BLaER1 treated with 17β-estradiol and CSF1 and Interleukin-3, amounts not matched to agents 10 nM and 100 nM (cell line): ENCODE measurements around the gene STX11.
"Not testable (repeated sequence)": the region's sequence is repeated elsewhere in the genome, so short reads cannot be mapped to it uniquely, and the experiment has no call there.

Source experiments
- H3K27ac ChIP-seq, 11 experiments: shearing (Covaris generic); formaldehyde crosslinking; 2 replicates each; pipeline ENCODE4 v1.8.1; 2022
- H3K27me3 ChIP-seq, 11 experiments: shearing (Covaris generic); formaldehyde crosslinking; 2 replicates each; pipeline ENCODE4 v1.8.1; 2022
- H3K36me3 ChIP-seq, 11 experiments: shearing (Covaris generic); formaldehyde crosslinking; 2 replicates each; pipeline ENCODE4 v1.8.1; 2022
- H3K4me1 ChIP-seq, 10 experiments: shearing (Covaris generic); formaldehyde crosslinking; 2 replicates each; pipeline ENCODE4 v1.8.1; 2022
- H3K4me2 ChIP-seq, 11 experiments: shearing (Covaris generic); formaldehyde crosslinking; 2 replicates each; pipeline ENCODE4 v1.8.1; 2022
- H3K4me3 ChIP-seq, 10 experiments: shearing (Covaris generic); formaldehyde crosslinking; 2 replicates each; pipeline ENCODE4 v1.8.1; 2022
- H3K9ac ChIP-seq, 11 experiments: shearing (Covaris generic); formaldehyde crosslinking; 2 replicates each; pipeline ENCODE4 v1.8.1; 2022
- H3K9me3 ChIP-seq, 11 experiments: shearing (Covaris generic); formaldehyde crosslinking; replicated peaks in 1 of 11; 2 replicates each; pipeline ENCODE4 v1.8.1; 2022
- H4K20me1 ChIP-seq, 11 experiments: shearing (Covaris generic); formaldehyde crosslinking; 2 replicates each; pipeline ENCODE4 v1.8.1; 2022
- Cebpa-rat ChIP-seq, 11 experiments: shearing (Covaris generic); IDR thresholded peaks; 2 replicates each; pipeline ENCODE4 v1.8.1; 2022

STX11 gene

DNA sequence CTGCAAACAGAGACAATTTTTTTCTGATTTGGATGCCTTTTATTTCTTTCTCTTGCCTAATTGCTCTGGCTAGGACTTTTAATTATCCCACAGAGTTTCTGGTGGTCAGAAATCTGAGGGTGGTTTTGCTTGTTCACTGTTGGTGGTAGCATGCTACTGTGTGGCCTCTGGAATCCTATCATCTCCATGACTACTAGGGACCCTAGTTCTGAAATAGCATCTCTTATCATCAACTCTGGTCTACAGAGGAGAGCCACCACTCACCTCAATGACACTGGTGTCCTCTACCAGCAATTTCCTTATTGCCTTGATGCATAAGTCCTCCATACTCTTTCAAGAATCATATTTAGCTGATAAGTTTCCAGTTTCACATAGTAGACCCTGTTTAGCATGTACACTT lies 27.5 kb upstream of the STX11 start:
- H3K4me3 ChIP-seq, result no peak overlapping the region
- no peaks in the 10 kb centered on the region for H3K27me3 ChIP-seq
- H4K20me1 ChIP-seq, result no peaks in the 10 kb centered on the region
- H3K9ac ChIP-seq, result no peak overlapping the region
- no peak overlapping the region for H3K4me2 ChIP-seq
- peaks cover 0 to 16% (median 0%) of the 10 kb centered on the region in 10 experiments; a peak in 3 of 20 replicates for H3K4me1 ChIP-seq
- no peaks in the 10 kb centered on the region for H3K9me3 ChIP-seq
- TF ChIP-seq Cebpa-rat (IDR thresholded peaks at IDR 0.05), result no peak
- no peaks in the 10 kb centered on the region for H3K36me3 ChIP-seq
- H3K27ac ChIP-seq, result no peak overlapping the region

DNA sequence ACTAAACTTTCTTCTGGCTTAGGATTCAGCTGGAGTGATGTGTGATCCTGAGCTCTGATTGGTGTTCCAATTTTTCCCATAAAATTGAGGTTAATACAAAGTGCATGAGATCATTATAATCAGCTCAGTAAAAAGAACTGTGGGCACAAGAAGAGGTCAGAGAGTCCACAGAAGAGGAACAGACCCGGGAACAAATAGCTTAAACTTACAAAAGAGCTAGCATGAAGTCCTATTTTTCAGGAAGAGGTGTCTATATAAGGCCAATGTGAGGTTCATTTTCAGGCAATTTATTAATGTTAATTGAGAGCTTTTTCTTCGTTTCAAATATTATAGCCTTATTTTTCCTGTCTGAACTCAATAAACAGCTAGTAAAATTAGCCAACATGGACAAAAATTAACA lies 26.9 kb upstream of the STX11 start:
- no peak overlapping the region for H3K27ac ChIP-seq
- no peaks in the 10 kb centered on the region for H3K36me3 ChIP-seq
- H3K4me3 ChIP-seq, result no peak overlapping the region
- H4K20me1 ChIP-seq, result no peaks in the 10 kb centered on the region
- no peaks in the 10 kb centered on the region for H3K9me3 ChIP-seq
- no peaks in the 10 kb centered on the region for H3K27me3 ChIP-seq
- H3K4me1 ChIP-seq, result peaks cover 0 to 16% (median 0%) of the 10 kb centered on the region in 10 experiments; a peak in 3 of 20 replicates
- H3K9ac ChIP-seq, result no peak overlapping the region
- no peak for TF ChIP-seq Cebpa-rat (IDR thresholded peaks at IDR 0.05)
- H3K4me2 ChIP-seq, result peak overlapping the region in 1 of 11 experiments; percentile 2; a peak in 3 of 22 replicates

DNA sequence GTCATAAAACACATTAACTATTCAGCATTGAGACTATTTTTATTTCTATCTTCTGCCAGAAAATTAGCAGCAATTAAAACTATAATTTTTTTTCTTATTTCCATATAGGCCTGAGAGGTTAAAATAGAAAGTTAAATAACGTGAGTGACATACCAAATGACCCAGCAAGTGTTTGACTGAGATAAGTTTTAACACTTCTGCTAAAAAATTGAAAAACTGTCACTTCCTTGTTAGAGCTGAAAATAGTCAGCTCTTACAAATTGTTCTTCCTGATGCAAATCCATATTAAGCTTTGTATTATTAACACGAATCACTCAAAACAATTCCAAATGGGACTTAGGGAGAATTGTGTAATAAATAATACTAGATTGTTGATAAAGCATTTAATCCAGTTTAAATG lies 26.5 kb upstream of the STX11 start:
- Histone ChIP-seq H3K36me3 (no peaks in the 10 kb centered on the region), H3K27ac (no peak overlapping the region), H3K4me2 (peak overlapping the region in 1 of 11 experiments; percentile 2; a peak in 3 of 22 replicates), H3K4me1 (peaks cover 0 to 16% (median 0%) of the 10 kb centered on the region in 10 experiments; a peak in 3 of 20 replicates), H4K20me1 (no peaks in the 10 kb centered on the region), H3K9me3 (no peaks in the 10 kb centered on the region), H3K4me3 (no peak overlapping the region), H3K9ac (no peak overlapping the region), H3K27me3 (no peaks in the 10 kb centered on the region)
- TF ChIP-seq Cebpa-rat (IDR thresholded peaks at IDR 0.05), result no peak

DNA sequence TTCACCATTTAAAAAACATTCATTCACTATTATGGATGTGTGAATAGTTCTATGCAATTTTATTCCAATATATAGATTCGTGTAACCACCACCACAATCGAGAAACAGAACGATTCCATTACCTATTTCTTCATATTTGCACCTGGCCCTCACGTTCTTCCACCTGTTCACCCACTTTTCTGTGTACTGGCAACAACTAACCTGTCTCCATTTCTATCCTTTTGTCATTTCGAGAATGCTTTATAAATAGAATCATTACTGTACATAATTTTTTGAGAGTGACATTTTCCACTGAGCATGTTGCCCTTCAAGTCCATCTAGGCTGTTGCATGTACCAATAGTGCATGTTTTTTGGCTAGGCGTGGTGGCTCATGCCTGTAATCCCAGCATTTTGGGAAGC lies 23.2 kb upstream of the STX11 start:
- Histone ChIP-seq H3K4me3 (no peak overlapping the region), H3K9ac (no peak overlapping the region), H3K27me3 (no peaks in the 10 kb centered on the region), H3K4me1 (peaks cover 0 to 16% (median 0%) of the 10 kb centered on the region in 10 experiments; a peak in 3 of 20 replicates), H3K27ac (no peak overlapping the region), H3K36me3 (no peaks in the 10 kb centered on the region), H3K9me3 (no peaks in the 10 kb centered on the region), H4K20me1 (no peaks in the 10 kb centered on the region), H3K4me2 (no peak overlapping the region)
- TF ChIP-seq Cebpa-rat (IDR thresholded peaks at IDR 0.05), result no peak

- no peak overlapping the region for H3K4me2 ChIP-seq
- no peaks in the 10 kb centered on the region for H3K36me3 ChIP-seq
- no peak for TF ChIP-seq Cebpa-rat (IDR thresholded peaks at IDR 0.05)
These were observed 20.8 kb upstream of the STX11 start for GRCh38 chr6:144129469-144129868.

DNA sequence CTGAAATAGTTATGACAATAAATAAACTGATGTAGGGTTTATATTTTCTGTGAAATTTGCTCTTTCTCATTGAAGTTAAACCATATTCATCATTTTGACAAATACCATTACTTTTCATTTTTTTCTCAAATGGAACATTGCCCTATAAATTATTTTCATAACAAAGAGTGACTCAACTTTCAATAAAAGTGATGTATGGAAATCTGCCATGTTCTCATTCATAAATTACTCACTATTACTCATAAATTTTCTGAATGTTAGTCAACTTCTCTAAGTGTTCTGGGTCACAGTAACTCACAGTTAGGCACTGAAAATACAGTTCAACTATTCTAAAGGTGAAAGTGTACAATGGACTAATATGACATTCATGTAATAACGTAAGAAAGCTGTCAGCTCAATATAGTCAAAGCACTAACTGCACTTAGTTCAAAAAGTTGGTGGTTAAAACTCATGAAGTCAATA lies 19.0 kb upstream of the STX11 start:
- no peak overlapping the region for H3K27ac ChIP-seq
- H4K20me1 ChIP-seq, result no peaks in the 10 kb centered on the region
- H3K4me3 ChIP-seq, result no peak overlapping the region
- no peaks in the 10 kb centered on the region for H3K36me3 ChIP-seq
- H3K9ac ChIP-seq, result no peak overlapping the region
- H3K4me1 ChIP-seq, result no peaks in the 10 kb centered on the region
- no peak overlapping the region for H3K4me2 ChIP-seq
- no peaks in the 10 kb centered on the region for H3K27me3 ChIP-seq
- H3K9me3 ChIP-seq, result no peaks in the 10 kb centered on the region
- TF ChIP-seq Cebpa-rat (IDR thresholded peaks at IDR 0.05), result no peak

More at GRCh38 chr6:144129469-144129868, 20.8 kb upstream of the STX11 start:
- Histone ChIP-seq H3K4me3 (no peak overlapping the region), H3K27me3 (no peaks in the 10 kb centered on the region), H3K27ac (no peak overlapping the region), H3K9ac (no peak overlapping the region), H4K20me1 (no peaks in the 10 kb centered on the region), H3K4me1 (peaks cover 0 to 2% (median 0%) of the 10 kb centered on the region in 10 experiments; a peak in 1 of 20 replicates), H3K9me3 (no peaks in the 10 kb centered on the region)

DNA sequence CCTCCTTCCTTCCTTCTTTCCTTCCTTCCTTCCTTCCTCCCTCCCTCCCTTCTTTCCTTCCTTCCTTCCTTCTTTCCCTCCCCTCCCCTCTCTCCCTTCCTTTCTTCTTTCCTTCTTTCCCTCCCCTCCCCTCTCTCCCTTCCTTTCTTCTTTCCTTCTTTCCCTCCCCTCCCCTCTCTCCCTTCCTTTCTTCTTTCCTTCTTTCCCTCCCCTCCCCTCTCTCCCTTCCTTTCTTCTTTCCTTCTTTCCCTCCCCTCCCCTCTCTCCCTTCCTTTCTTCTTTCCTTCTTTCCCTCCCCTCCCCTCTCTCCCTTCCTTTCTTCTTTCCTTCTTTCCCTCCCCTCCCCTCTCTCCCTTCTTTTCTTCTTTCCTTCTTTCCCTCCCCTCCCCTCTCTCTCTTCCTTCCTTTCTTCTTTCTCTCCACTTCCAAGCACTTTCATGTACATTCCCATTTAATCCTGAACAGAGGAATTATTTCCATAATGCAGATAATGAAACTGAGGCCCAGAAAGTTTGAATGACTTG lies 18.1 kb upstream of the STX11 start:
- not testable (repeated sequence) for H3K27ac ChIP-seq, H3K9me3 ChIP-seq, H3K4me2 ChIP-seq, H3K36me3 ChIP-seq, H3K27me3 ChIP-seq, H3K4me3 ChIP-seq, H4K20me1 ChIP-seq, H3K9ac ChIP-seq, H3K4me1 ChIP-seq

GRCh38 chr6:144133225-144133821 lies 17.0 kb upstream of the STX11 start:
- H3K4me1 ChIP-seq, result no peaks in the 10 kb centered on the region
- H3K36me3 ChIP-seq, result no peaks in the 10 kb centered on the region
- H3K27me3 ChIP-seq, result no peaks in the 10 kb centered on the region
- H3K27ac ChIP-seq, result no peak overlapping the region
- no peak overlapping the region for H3K4me3 ChIP-seq
- no peaks in the 10 kb centered on the region for H3K9me3 ChIP-seq
- no peak overlapping the region for H3K4me2 ChIP-seq
- H3K9ac ChIP-seq, result no peak overlapping the region
- no peaks in the 10 kb centered on the region for H4K20me1 ChIP-seq
- no peak for TF ChIP-seq Cebpa-rat (IDR thresholded peaks at IDR 0.05)

DNA sequence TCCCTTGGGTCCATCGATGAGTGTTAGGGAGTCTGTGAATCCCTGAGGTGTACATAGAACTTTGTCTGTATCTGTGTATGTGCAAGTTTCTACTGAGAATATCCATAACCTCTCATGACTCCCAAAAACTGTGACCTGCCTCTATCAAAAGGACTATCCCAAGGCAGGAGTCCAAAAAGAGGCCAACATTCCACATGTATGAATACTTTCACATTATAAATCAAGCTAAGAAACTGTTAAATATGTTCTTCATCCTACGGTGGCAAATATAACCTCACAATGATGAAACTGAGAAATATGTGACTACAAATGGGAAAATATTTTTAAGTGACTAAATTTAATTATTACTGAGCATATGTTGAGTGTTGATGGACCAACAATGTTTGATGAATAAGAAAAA lies 16.1 kb upstream of the STX11 start:
- TF ChIP-seq Cebpa-rat (IDR thresholded peaks at IDR 0.05), result no peak
- Histone ChIP-seq H3K4me1 (no peaks in the 10 kb centered on the region), H3K4me2 (no peak overlapping the region), H3K9me3 (no peaks in the 10 kb centered on the region), H4K20me1 (no peaks in the 10 kb centered on the region), H3K27me3 (no peaks in the 10 kb centered on the region), H3K27ac (no peak overlapping the region), H3K4me3 (no peak overlapping the region), H3K36me3 (no peaks in the 10 kb centered on the region), H3K9ac (no peak overlapping the region)

DNA sequence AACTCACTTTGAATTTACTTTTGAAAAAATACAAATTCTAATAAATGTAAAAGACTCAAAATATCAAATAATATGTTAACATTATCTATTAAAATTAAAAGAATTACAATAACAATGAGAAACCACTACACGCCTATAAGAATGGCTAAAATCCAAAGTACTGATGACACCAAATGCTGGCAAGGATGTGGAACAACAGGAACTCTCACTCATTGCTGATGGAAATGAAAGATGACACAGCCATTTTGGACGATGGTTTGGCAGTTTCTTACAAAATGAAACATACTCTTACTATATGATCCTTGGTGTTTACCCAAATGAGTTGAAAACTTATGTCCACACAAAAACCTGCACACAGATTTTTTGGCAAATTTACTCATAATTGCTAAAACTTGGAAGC lies 15.6 kb upstream of the STX11 start:
- H3K36me3 ChIP-seq, result no peaks in the 10 kb centered on the region
- H3K9me3 ChIP-seq, result no peaks in the 10 kb centered on the region
- H4K20me1 ChIP-seq, result no peaks in the 10 kb centered on the region
- H3K27ac ChIP-seq, result no peak overlapping the region
- no peak overlapping the region for H3K4me3 ChIP-seq
- H3K4me1 ChIP-seq, result no peaks in the 10 kb centered on the region
- H3K9ac ChIP-seq, result no peak overlapping the region
- H3K27me3 ChIP-seq, result no peaks in the 10 kb centered on the region
- H3K4me2 ChIP-seq, result no peak overlapping the region
- no peak for TF ChIP-seq Cebpa-rat (IDR thresholded peaks at IDR 0.05)
